Natural killer cell (primary cell): Measurements from ENCODE around the gene FADS6. TPM values are rescaled to one million over a fixed set of nuclear protein-coding genes. Genes with fewer than 3 reads are reported as not detected.

ENCODE experiments used
- ATAC-seq, 3 donors: fragments of 150-1000 bp in 2 of 3; fragments of 200-7000 bp in 1 of 3; cut with Tn5 transposase; 1 replicate in 1 of 3; 2 replicates in 2 of 3; pipeline ENCODE4 v1.10.0; 2021; ENCODE audit warnings: mild to moderate bottlenecking in 2 of 3, moderate library complexity in 2 of 3
- DNase-seq, 2 donors: peaks; one replicate each; pipeline versions ENCODE4 v3.0.0 to v3.0.0-alpha.2; 2013 to 2021; ENCODE audit warnings: mixed read lengths in 1 of 2
- H3K27ac ChIP-seq: one replicate; pipeline ENCODE4 v1.5.1; 2013; ENCODE audit warnings: mild to moderate bottlenecking, low read length
- H3K27me3 ChIP-seq: one replicate; pipeline ENCODE4 v1.6.1; 2013; ENCODE audit warnings: low read length; ENCODE audit not compliant: control insufficient read depth, insufficient read depth
- H3K36me3 ChIP-seq: one replicate; pipeline ENCODE4 v1.6.1; 2013; ENCODE audit warnings: low read length; ENCODE audit not compliant: control insufficient read depth, insufficient read depth
- H3K4me1 ChIP-seq: one replicate; pipeline ENCODE4 v1.6.1; 2013; ENCODE audit warnings: low read length; ENCODE audit not compliant: control insufficient read depth, insufficient read depth
- H3K4me3 ChIP-seq: one replicate; pipeline ENCODE4 v1.5.1; 2013; ENCODE audit warnings: low read length
- H3K9me3 ChIP-seq: one replicate; pipeline ENCODE4 v1.6.1; 2013; ENCODE audit warnings: low read length; ENCODE audit not compliant: control insufficient read depth, insufficient read depth
- H3K27ac Mint-ChIP-seq, 2 donors: one replicate each; pipeline ENCODE4 v1.8.0; 2022; ENCODE audit warnings: mild to moderate bottlenecking in 2 of 2, mixed read lengths in 2 of 2, moderate library complexity in 1 of 2
- H3K27me3 Mint-ChIP-seq, 2 donors: one replicate each; pipeline ENCODE4 v1.8.0; 2022; ENCODE audit warnings: low read depth in 2 of 2, mixed read lengths in 2 of 2
- H3K36me3 Mint-ChIP-seq: one replicate; pipeline ENCODE4 v1.8.0; 2022; ENCODE audit warnings: mixed read lengths
- H3K4me1 Mint-ChIP-seq, 2 donors: one replicate each; pipeline ENCODE4 v1.8.0; 2022; ENCODE audit warnings: mixed read lengths in 2 of 2
- H3K4me3 Mint-ChIP-seq: one replicate; pipeline ENCODE4 v1.8.0; 2022; ENCODE audit warnings: mild to moderate bottlenecking, moderate library complexity, mixed read lengths
- H3K9me3 Mint-ChIP-seq, 2 donors: one replicate each; pipeline ENCODE4 v1.8.0; 2022; ENCODE audit warnings: mixed read lengths in 2 of 2
- WGBS: methylation state at CpG from one replicate; pipeline ENCODE4 v1.1.7; 2013; ENCODE audit warnings: missing lambda C conversion rate; ENCODE audit not compliant: insufficient coverage; 5-methylcytosine and 5-hydroxymethylcytosine counted together
- intact Hi-C: fragments of 100-400 bp; cut with micrococcal nuclease; formaldehyde crosslinking; loops from one replicate; pipeline ENCODE4 v1.14.2; 2022
- total RNA-seq, 4 donors: library from RNA; stranded (reverse); fragments of 120-200 nt in 1 of 4; gene quantifications; one replicate each; pipeline versions ENCODE4 v1.2.3 to v1.2.4, GENCODE V29; 2013 to 2022
- TF ChIP-seq, protein P1 (sequence below): fragments of 200-600 bp; IDR thresholded peaks from one replicate; pipeline ENCODE4 v1.8.0; 2022; ENCODE audit warnings: antibody characterized with exemption

The FADS6 gene
- total RNA-seq, 3 donors from 2014 or later (not counting 1 experiment from before 2014, with no cell fraction given): not detected

DNA sequence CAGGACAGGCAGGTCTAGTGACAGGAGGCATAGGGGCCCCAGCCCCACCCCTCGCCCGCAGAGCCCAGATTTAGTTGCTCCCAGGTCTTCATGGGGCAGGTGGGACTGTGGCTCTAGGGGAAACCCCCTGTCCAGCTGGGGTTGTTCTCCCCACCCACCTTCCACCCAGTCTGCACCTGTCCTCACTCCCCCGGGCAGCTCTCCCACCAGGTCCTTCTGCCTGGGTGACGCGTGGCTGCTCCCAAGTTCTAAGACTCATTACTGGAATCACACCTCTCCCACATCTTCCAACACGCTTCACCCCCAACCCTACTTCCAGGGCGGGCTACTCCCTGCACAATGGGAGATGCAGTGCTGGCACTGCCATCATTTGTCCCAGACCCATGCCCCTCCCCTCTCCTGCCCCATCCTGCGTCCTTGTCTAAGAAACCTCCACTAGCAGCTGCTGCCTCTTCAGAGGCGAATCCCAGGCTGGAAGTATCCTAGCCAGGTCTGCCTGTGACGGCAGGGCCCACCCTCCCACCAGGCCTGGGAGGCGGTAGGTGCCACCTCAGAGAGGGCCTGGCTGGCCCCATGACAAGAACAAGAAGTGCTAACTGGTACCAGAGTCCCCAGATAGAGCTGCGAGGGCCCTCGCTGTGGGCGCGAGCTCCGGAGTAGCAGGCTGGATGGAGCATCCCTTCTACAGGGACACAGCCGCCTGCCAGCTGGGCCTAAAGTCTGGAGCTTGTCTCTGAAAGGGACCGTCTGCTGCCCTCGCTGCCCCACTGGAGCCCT is 56.6 kb downstream of the FADS6 start:
- 97% methylated on average over 19 of the region's 19 CpGs for WGBS
- Histone ChIP-seq H3K36me3 (peaks cover 4% of the 10 kb centered on the region), H3K4me1 (peaks cover 36% of the 10 kb centered on the region), H3K27ac (no peak overlapping the region), H3K9me3 (no peaks in the 10 kb centered on the region), H3K27me3 (no peaks in the 10 kb centered on the region), H3K4me3 (no peak overlapping the region)
- TF ChIP-seq, protein P1, sequence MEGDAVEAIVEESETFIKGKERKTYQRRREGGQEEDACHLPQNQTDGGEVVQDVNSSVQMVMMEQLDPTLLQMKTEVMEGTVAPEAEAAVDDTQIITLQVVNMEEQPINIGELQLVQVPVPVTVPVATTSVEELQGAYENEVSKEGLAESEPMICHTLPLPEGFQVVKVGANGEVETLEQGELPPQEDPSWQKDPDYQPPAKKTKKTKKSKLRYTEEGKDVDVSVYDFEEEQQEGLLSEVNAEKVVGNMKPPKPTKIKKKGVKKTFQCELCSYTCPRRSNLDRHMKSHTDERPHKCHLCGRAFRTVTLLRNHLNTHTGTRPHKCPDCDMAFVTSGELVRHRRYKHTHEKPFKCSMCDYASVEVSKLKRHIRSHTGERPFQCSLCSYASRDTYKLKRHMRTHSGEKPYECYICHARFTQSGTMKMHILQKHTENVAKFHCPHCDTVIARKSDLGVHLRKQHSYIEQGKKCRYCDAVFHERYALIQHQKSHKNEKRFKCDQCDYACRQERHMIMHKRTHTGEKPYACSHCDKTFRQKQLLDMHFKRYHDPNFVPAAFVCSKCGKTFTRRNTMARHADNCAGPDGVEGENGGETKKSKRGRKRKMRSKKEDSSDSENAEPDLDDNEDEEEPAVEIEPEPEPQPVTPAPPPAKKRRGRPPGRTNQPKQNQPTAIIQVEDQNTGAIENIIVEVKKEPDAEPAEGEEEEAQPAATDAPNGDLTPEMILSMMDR: no peak
- H3K27ac Mint-ChIP-seq: no peak overlapping the region
- no peaks in the 10 kb centered on the region for H3K27me3 Mint-ChIP-seq
- ATAC-seq (no peak), DNase-seq (no peak)
- no peak overlapping the region for H3K4me3 Mint-ChIP-seq
- no peaks in the 10 kb centered on the region for H3K36me3 Mint-ChIP-seq
- H3K4me1 Mint-ChIP-seq: peaks cover 8 to 26% of the 10 kb centered on the region in 2 donors
- no peaks in the 10 kb centered on the region for H3K9me3 Mint-ChIP-seq
- intact Hi-C loops: no loop called here

DNA sequence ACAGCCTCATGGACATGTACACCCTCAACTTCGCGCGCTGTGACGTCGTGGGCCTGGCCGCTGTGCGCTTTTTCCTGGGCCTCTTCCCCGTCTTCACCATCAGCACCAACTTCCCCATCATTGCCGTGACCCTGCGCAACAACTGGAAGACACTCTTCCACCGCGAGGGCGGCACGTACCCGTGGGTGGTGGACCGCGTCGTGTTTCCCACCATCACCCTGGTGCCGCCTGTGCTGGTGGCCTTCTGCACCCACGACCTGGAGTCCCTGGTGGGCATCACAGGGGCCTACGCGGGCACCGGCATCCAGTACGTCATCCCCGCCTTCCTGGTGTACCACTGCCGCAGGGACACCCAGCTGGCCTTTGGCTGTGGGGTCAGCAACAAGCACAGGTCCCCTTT is 57.2 kb downstream of the FADS6 start:
- 96% methylated on average over 26 of the region's 26 CpGs for WGBS
- intact Hi-C loops: no loop called here
- Histone ChIP-seq H3K4me1 (peaks cover 29% of the 10 kb centered on the region), H3K27ac (no peak overlapping the region), H3K9me3 (no peaks in the 10 kb centered on the region), H3K27me3 (no peaks in the 10 kb centered on the region), H3K4me3 (no peak overlapping the region), H3K36me3 (peaks cover 5% of the 10 kb centered on the region)
- Mint-ChIP-seq H3K27me3 (no peaks in the 10 kb centered on the region), H3K4me1 (peaks cover 7 to 20% of the 10 kb centered on the region in 2 donors), H3K36me3 (no peaks in the 10 kb centered on the region), H3K4me3 (no peak overlapping the region), H3K9me3 (no peaks in the 10 kb centered on the region), H3K27ac (no peak overlapping the region)
- TF ChIP-seq, protein P1: no peak
- no peak for ATAC-seq
- DNase-seq: no peak

DNA sequence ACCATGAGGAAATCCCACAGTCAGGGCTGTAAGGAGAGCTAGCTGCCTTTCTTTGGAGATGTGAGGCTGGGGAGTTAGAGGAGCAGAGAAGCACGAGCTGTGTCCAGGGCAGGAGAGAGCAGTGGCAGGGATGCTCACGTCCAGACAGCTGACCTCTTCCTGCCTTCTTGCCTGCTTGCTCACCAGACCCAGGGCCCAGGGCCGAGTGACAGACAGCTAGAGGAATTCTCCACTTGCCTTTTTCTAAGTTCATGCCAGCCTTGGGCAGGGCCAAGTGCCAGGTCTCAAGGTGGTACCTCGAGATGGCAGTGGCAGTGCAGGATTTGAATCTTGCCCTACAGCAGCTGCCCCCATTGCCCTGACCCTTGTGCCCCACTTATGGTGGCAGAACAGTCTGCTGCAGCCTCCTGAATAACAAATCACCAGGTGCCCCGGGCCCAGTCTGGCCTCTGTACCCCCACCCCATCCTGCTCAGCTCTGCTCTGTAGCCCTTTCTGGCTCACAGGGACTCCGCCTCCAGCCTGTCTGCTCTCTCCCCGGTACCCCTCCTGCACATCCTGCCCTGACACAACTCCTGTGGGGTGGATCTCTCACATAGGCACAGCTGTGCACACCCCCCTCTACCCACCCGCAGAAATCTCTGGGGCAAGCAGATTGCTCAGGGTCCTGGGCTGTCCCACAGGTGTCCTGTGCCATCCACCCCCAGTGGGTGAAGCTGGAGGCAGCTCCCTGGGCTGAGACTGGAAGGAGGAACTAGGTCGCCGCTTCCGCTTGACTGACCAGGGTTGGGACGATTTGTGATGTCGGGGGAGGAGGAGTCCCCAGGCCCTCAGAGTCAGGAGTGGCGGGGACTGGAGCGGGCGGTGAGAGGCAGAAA is 59.7 kb downstream of the FADS6 start:
- H3K27me3 Mint-ChIP-seq: no peaks in the 10 kb centered on the region
- H3K27ac ChIP-seq: no peak overlapping the region
- DNase-seq (no peak), ATAC-seq (peak in 1 of 3 donors; percentile 17)
- H3K4me1 Mint-ChIP-seq: peaks cover 0 to 10% of the 10 kb centered on the region in 2 donors
- no peak overlapping the region for H3K27ac Mint-ChIP-seq
- 53% methylated on average over 16 of the region's 16 CpGs for WGBS
- no peak overlapping the region for H3K4me3 ChIP-seq
- H3K36me3 Mint-ChIP-seq: no peaks in the 10 kb centered on the region
- no peaks in the 10 kb centered on the region for H3K9me3 Mint-ChIP-seq
- H3K4me3 Mint-ChIP-seq: no peak overlapping the region
- peaks cover 19% of the 10 kb centered on the region for H3K4me1 ChIP-seq
- no peaks in the 10 kb centered on the region for H3K27me3 ChIP-seq
- H3K36me3 ChIP-seq: peaks cover 13% of the 10 kb centered on the region
- H3K9me3 ChIP-seq: no peaks in the 10 kb centered on the region
- TF ChIP-seq, protein P1: no peak
- intact Hi-C loops: no loop called here
